H9 (cell line): ENCODE data around the gene ZNF429. TPM values are rescaled to one million over a fixed set of nuclear protein-coding genes. Genes with fewer than 3 reads are reported as not detected.
A peak's percentile ranks its signal among the peaks of the same experiment; 100 is the strongest.
"Not testable (repeated sequence)": the region's sequence is repeated elsewhere in the genome, so short reads cannot be mapped to it uniquely, and the experiment has no call there.

Experiments
- DNase-seq: peaks from one replicate; pipeline ENCODE4 v3.0.0-alpha.2; 2017
- H2AFZ ChIP-seq: one replicate; pipeline ENCODE4 v1.6.1; 2013; ENCODE audit warnings: mild to moderate bottlenecking, low read length, control low read depth, moderate library complexity
- H2AK5ac ChIP-seq: 2 replicates; pipeline ENCODE4 v1.6.1; 2013; ENCODE audit warnings: low read length, control low read depth, mixed read lengths; ENCODE audit not compliant: insufficient read length
- H2BK120ac ChIP-seq: one replicate; pipeline ENCODE4 v1.6.1; 2013; ENCODE audit warnings: low read depth, mild to moderate bottlenecking, low read length, control low read depth, inconsistent platforms; ENCODE audit not compliant: poor library complexity, severe bottlenecking
- H2BK12ac ChIP-seq: 2 replicates; pipeline ENCODE4 v1.6.1; 2013; ENCODE audit warnings: low read length, control low read depth, mixed read lengths, low read depth; ENCODE audit not compliant: insufficient read length
- H2BK15ac ChIP-seq: 2 replicates; pipeline ENCODE4 v1.6.1; 2013; ENCODE audit warnings: low read depth, low read length, control low read depth
- H2BK20ac ChIP-seq: one replicate; pipeline ENCODE4 v1.6.1; 2013; ENCODE audit warnings: low read depth, mild to moderate bottlenecking, low read length, control low read depth, inconsistent platforms; ENCODE audit not compliant: poor library complexity, severe bottlenecking
- H2BK5ac ChIP-seq: 2 replicates; pipeline ENCODE4 v1.6.1; 2013; ENCODE audit warnings: low read length, control low read depth, mixed read lengths; ENCODE audit not compliant: insufficient read length
- H3K14ac ChIP-seq: 2 replicates; pipeline ENCODE4 v1.6.1; 2013; ENCODE audit warnings: low read length, control low read depth; ENCODE audit not compliant: insufficient read depth
- H3K18ac ChIP-seq: 2 replicates; pipeline ENCODE4 v1.6.1; 2013; ENCODE audit warnings: low read depth, mild to moderate bottlenecking, mixed read lengths, low read length, control low read depth; ENCODE audit not compliant: insufficient read length
- H3K23ac ChIP-seq: 2 replicates; pipeline ENCODE4 v1.6.1; 2013; ENCODE audit warnings: low read length, control low read depth, mixed read lengths, low read depth; ENCODE audit not compliant: insufficient read length
- H3K23me2 ChIP-seq: 2 replicates; pipeline ENCODE4 v1.6.1; 2013; ENCODE audit warnings: low read depth, mild to moderate bottlenecking, mixed read lengths, low read length, control low read depth; ENCODE audit not compliant: insufficient read length, poor library complexity, severe bottlenecking
- H3K27ac ChIP-seq: 2 replicates; pipeline ENCODE4 v1.5.1; 2013; ENCODE audit warnings: low read length, control low read depth, mixed read lengths, low read depth; ENCODE audit not compliant: insufficient read length
- H3K27me3 ChIP-seq: 2 replicates; pipeline ENCODE4 v1.6.1; 2013; ENCODE audit warnings: low read length, control low read depth, inconsistent platforms; ENCODE audit not compliant: insufficient read depth
- H3K4ac ChIP-seq: 2 replicates; pipeline ENCODE4 v1.6.1; 2013; ENCODE audit warnings: low read depth, mild to moderate bottlenecking, control low read depth, inconsistent platforms, low read length, moderate library complexity
- H3K4me1 ChIP-seq: 2 replicates; pipeline ENCODE4 v1.6.1; 2013; ENCODE audit warnings: low read length, control low read depth, inconsistent platforms; ENCODE audit not compliant: insufficient read depth
- H3K4me2 ChIP-seq: 2 replicates; pipeline ENCODE4 v1.6.1; 2013; ENCODE audit warnings: low read length, control low read depth, mixed read lengths; ENCODE audit not compliant: insufficient read length, insufficient read depth
- H3K56ac ChIP-seq: 2 replicates; pipeline ENCODE4 v1.6.1; 2013; ENCODE audit warnings: low read depth, mild to moderate bottlenecking, mixed read lengths, low read length, control low read depth; ENCODE audit not compliant: insufficient read length
- H3K79me1 ChIP-seq: 2 replicates; pipeline ENCODE4 v1.6.1; 2013; ENCODE audit warnings: low read depth, mild to moderate bottlenecking, moderate library complexity, low read length, control low read depth, inconsistent platforms; ENCODE audit not compliant: insufficient read depth, poor library complexity, severe bottlenecking
- H3K79me2 ChIP-seq: 2 replicates; pipeline ENCODE4 v1.6.1; 2013; ENCODE audit warnings: low read length, control low read depth, inconsistent platforms; ENCODE audit not compliant: insufficient read depth
- H3K9ac ChIP-seq: 2 replicates; pipeline ENCODE4 v1.6.1; 2013; ENCODE audit warnings: low read length, control low read depth, mixed read lengths; ENCODE audit not compliant: insufficient read length; ENCODE audit errors: extremely low read depth
- H3K9me3 ChIP-seq: one replicate; pipeline ENCODE4 v1.6.1; 2013; ENCODE audit warnings: low read depth, low read length, inconsistent platforms; ENCODE audit not compliant: control insufficient read depth
- H3T11ph ChIP-seq: one replicate; pipeline ENCODE4 v1.6.1; 2013; ENCODE audit warnings: mild to moderate bottlenecking, low read length, control low read depth, inconsistent platforms
- H4K20me1 ChIP-seq: one replicate; pipeline ENCODE4 v1.6.1; 2013; ENCODE audit not compliant: control insufficient read depth, insufficient read length, insufficient read depth
- H4K5ac ChIP-seq: 2 replicates; pipeline ENCODE4 v1.6.1; 2013; ENCODE audit warnings: low read depth, mild to moderate bottlenecking, mixed read lengths, low read length, control low read depth; ENCODE audit not compliant: insufficient read length
- H4K8ac ChIP-seq: replicated peaks from 2 replicates; pipeline ENCODE4 v1.6.1; 2013; ENCODE audit warnings: low read length, control low read depth, mixed read lengths, low read depth; ENCODE audit not compliant: insufficient read length
- H4K91ac ChIP-seq: 2 replicates; pipeline ENCODE4 v1.6.1; 2013; ENCODE audit warnings: low read depth, mild to moderate bottlenecking, moderate library complexity, mixed read lengths, low read length, control low read depth; ENCODE audit not compliant: insufficient read length
- H3K27ac Mint-ChIP-seq, 3 experiments: 2 replicates in 2 of 3; 3 replicates in 1 of 3; pipeline ENCODE4 v1.8.0; 2020 to 2021; ENCODE audit warnings: mixed read lengths in 3 of 3, mild to moderate bottlenecking in 1 of 3, moderate library complexity in 1 of 3
- H3K27me3 Mint-ChIP-seq: 2 replicates; pipeline ENCODE4 v1.8.0; 2021; ENCODE audit warnings: low read depth, mild to moderate bottlenecking, moderate library complexity, mixed read lengths
- H3K36me3 Mint-ChIP-seq, 3 experiments: 2 replicates in 2 of 3; 3 replicates in 1 of 3; pipeline ENCODE4 v1.8.0; 2020 to 2021; ENCODE audit warnings: low read depth in 3 of 3, mixed read lengths in 3 of 3; ENCODE audit not compliant: insufficient read depth in 1 of 3
- H3K4me1 Mint-ChIP-seq, 2 experiments: 2 replicates each; pipeline ENCODE4 v1.8.0; 2020; ENCODE audit warnings: mixed read lengths in 2 of 2
- H3K4me3 Mint-ChIP-seq, 2 experiments: 2 replicates in 1 of 2; 3 replicates in 1 of 2; pipeline ENCODE4 v1.8.0; 2020 to 2021; ENCODE audit warnings: mild to moderate bottlenecking in 2 of 2, mixed read lengths in 2 of 2, moderate library complexity in 1 of 2
- H3K9me3 Mint-ChIP-seq, 2 experiments: 2 replicates in 1 of 2; 3 replicates in 1 of 2; pipeline ENCODE4 v1.8.0; 2020; ENCODE audit warnings: mild to moderate bottlenecking in 2 of 2, mixed read lengths in 2 of 2, moderate library complexity in 1 of 2
- WGBS: extraction: QIAGEN DNeasy Blood & Tissue Kit; methylation state at CpG from one replicate; pipeline ENCODE4 v1.1.7; 2013; ENCODE audit warnings: missing lambda C conversion rate, low lambda C conversion rate, mixed read lengths; ENCODE audit not compliant: insufficient read length; ENCODE audit errors: extremely low coverage; 5-methylcytosine and 5-hydroxymethylcytosine counted together
- total RNA-seq: library from RNA; stranded (reverse); gene quantifications from 2 replicates; pipeline ENCODE4 v1.2.1, GENCODE V29; 2021
- TF ChIP-seq, protein P1 (sequence below): fragments of 200-600 bp; sonication (generic); conservative IDR thresholded peaks from 3 replicates; pipeline ENCODE4 v1.8.0; 2021; ENCODE audit warnings: antibody characterized with exemption, mild to moderate bottlenecking

The ZNF429 gene
- total RNA-seq, 1 experiment from 2014 or later, result 11.2 TPM

GRCh38 chr19:21474671-21475181 lies 30.7 kb upstream of the ZNF429 start:
- Mint-ChIP-seq H3K36me3 (peaks cover 5 to 12% (median 6%) of the 10 kb centered on the region in 3 experiments; a peak in 6 of 7 replicates), H3K27ac (peak overlapping the region; percentile 89 to 97 (median 90); a peak in 6 of 7 replicates), H3K4me3 (peak overlapping the region; percentile 74 to 82), H3K27me3 (no peaks in the 10 kb centered on the region; the same call in 1 of the 2 replicates), H3K9me3 (peaks cover 2 to 16% of the 10 kb centered on the region in 2 experiments; a peak in 3 of 5 replicates), H3K4me1 (peaks cover 0 to 14% of the 10 kb centered on the region in 2 experiments; a peak in 2 of 4 replicates)
- peak overlapping the region; percentile 100 for H3K18ac ChIP-seq
- H3K23me2 ChIP-seq, result peaks cover 3% of the 10 kb centered on the region
- H4K91ac ChIP-seq, result no peak overlapping the region
- H3K9me3 ChIP-seq, result no peaks in the 10 kb centered on the region
- peaks cover 3% of the 10 kb centered on the region for H3K79me1 ChIP-seq
- H4K5ac ChIP-seq, result peak overlapping the region; percentile 81
- peak overlapping the region; percentile 65 for H3K27ac ChIP-seq
- peak overlapping the region; percentile 97 for H3T11ph ChIP-seq
- peak; percentile 95 for DNase-seq
- no peak overlapping the region for H3K56ac ChIP-seq
- no peaks in the 10 kb centered on the region for H3K27me3 ChIP-seq
- peak overlapping the region; percentile 96 for H3K9ac ChIP-seq
- peak overlapping the region; percentile 100 for H2BK120ac ChIP-seq
- WGBS, result no CpG with 5 or more reads among the region's 37 CpGs
- no peaks in the 10 kb centered on the region for H4K20me1 ChIP-seq
- peak overlapping the region; percentile 35 for H3K4me2 ChIP-seq
- H4K8ac ChIP-seq, result no peak overlapping the region
- H2AFZ ChIP-seq, result no peak overlapping the region
- no peak overlapping the region for H2BK20ac ChIP-seq
- no peak overlapping the region for H2BK15ac ChIP-seq
- H3K4ac ChIP-seq, result peak overlapping the region; percentile 99; the same call in 1 of the 2 replicates
- no peak overlapping the region for H3K23ac ChIP-seq
- H2BK12ac ChIP-seq, result no peak overlapping the region
- no peaks in the 10 kb centered on the region for H3K4me1 ChIP-seq
- H2AK5ac ChIP-seq, result no peak overlapping the region
- H3K79me2 ChIP-seq, result no peaks in the 10 kb centered on the region
- TF ChIP-seq, protein P1, sequence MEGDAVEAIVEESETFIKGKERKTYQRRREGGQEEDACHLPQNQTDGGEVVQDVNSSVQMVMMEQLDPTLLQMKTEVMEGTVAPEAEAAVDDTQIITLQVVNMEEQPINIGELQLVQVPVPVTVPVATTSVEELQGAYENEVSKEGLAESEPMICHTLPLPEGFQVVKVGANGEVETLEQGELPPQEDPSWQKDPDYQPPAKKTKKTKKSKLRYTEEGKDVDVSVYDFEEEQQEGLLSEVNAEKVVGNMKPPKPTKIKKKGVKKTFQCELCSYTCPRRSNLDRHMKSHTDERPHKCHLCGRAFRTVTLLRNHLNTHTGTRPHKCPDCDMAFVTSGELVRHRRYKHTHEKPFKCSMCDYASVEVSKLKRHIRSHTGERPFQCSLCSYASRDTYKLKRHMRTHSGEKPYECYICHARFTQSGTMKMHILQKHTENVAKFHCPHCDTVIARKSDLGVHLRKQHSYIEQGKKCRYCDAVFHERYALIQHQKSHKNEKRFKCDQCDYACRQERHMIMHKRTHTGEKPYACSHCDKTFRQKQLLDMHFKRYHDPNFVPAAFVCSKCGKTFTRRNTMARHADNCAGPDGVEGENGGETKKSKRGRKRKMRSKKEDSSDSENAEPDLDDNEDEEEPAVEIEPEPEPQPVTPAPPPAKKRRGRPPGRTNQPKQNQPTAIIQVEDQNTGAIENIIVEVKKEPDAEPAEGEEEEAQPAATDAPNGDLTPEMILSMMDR, result no peak
- peak overlapping the region; percentile 100 for H3K14ac ChIP-seq
- H2BK5ac ChIP-seq, result peak overlapping the region; percentile 89

- H3K23me2 ChIP-seq, H2BK12ac ChIP-seq, DNase-seq, H3K4me1 ChIP-seq, H2BK5ac ChIP-seq, H2BK15ac ChIP-seq, H3K9ac ChIP-seq, H3K79me2 ChIP-seq, H2AFZ ChIP-seq, H3K4me2 ChIP-seq, H2BK20ac ChIP-seq, H2AK5ac ChIP-seq, H4K91ac ChIP-seq, H3K56ac ChIP-seq, H3K79me1 ChIP-seq, H3K18ac ChIP-seq, H4K5ac ChIP-seq, H4K8ac ChIP-seq, H3K4me3 Mint-ChIP-seq, H3K27ac ChIP-seq, H3K4ac ChIP-seq, H4K20me1 ChIP-seq, H3K27me3 Mint-ChIP-seq, H3K27me3 ChIP-seq, H3K27ac Mint-ChIP-seq, H3K4me1 Mint-ChIP-seq, H2BK120ac ChIP-seq, H3K23ac ChIP-seq, H3K9me3 ChIP-seq, H3T11ph ChIP-seq, H3K14ac ChIP-seq: not testable (repeated sequence)
- no CpG with 5 or more reads among the region's 14 CpGs for WGBS
- Mint-ChIP-seq H3K36me3 (peaks cover 17 to 42% (median 35%) of the 10 kb centered on the region in 3 experiments), H3K9me3 (peaks cover 25 to 40% of the 10 kb centered on the region in 2 experiments)
Observed at GRCh38 chr19:21482361-21482760, 23.0 kb upstream of the ZNF429 start.
